HG02571 (cell line): Measurements from ENCODE around the gene NTF4.
"Not testable (repeated sequence)": the region's sequence is repeated elsewhere in the genome, so short reads cannot be mapped to it uniquely, and the experiment has no call there.

Experiments used
- ATAC-seq: cut with Tn5 transposase; IDR thresholded peaks from one replicate; pipeline ENCODE4 v1.9.1; 2021; ENCODE audit warnings: mild to moderate bottlenecking, moderate library complexity; ENCODE audit not compliant: unreplicated experiment

The NTF4 gene

DNA sequence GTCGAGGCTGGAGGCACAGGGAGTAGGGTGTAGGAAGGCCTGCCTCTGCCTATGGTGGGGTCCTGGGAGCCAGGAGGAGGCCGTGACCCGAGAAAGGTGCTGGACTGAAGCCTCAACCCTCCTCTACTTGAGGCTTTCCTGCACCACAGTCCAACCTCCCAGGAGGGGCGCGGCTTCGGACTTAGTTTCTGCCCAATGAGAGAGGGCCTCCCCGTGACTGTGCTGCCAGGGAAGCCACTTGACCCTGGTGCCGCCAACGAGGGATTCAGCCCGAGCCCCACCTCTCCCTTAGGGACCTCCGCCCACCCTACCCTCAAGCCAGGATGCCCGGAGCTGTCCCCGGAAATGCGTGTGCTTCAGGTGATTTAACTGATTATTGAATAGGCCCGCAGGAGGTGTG lies 40.4 kb downstream of the NTF4 start, which contains the start of gene CGB3:
Gene CGB3 (minus strand): TSS at position 101 of the 400 bp plus-strand sequence. CDS start 362 bp downstream, outside the sequence.
- not testable (repeated sequence) for ATAC-seq

DNA sequence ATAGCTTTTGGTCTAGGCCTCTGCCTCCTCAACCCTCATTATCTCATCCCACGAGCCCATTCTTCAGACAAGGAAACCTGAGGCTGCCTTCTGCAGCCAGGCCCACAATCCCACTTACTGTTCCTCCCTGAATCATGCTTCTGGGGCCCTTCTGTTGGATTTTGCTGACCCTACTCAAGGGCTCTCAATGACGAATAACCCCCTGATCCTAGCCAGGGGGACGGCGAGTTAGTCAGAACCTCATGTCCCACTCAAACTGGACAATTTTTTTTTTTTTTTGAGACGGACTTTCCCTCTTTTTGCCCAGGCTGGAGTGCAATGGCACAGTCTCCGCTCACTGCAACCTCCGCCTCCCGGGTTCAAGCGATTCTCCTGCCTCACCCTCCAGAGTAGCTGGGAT lies 42.5 kb downstream of the NTF4 start:
- no peak for ATAC-seq

DNA sequence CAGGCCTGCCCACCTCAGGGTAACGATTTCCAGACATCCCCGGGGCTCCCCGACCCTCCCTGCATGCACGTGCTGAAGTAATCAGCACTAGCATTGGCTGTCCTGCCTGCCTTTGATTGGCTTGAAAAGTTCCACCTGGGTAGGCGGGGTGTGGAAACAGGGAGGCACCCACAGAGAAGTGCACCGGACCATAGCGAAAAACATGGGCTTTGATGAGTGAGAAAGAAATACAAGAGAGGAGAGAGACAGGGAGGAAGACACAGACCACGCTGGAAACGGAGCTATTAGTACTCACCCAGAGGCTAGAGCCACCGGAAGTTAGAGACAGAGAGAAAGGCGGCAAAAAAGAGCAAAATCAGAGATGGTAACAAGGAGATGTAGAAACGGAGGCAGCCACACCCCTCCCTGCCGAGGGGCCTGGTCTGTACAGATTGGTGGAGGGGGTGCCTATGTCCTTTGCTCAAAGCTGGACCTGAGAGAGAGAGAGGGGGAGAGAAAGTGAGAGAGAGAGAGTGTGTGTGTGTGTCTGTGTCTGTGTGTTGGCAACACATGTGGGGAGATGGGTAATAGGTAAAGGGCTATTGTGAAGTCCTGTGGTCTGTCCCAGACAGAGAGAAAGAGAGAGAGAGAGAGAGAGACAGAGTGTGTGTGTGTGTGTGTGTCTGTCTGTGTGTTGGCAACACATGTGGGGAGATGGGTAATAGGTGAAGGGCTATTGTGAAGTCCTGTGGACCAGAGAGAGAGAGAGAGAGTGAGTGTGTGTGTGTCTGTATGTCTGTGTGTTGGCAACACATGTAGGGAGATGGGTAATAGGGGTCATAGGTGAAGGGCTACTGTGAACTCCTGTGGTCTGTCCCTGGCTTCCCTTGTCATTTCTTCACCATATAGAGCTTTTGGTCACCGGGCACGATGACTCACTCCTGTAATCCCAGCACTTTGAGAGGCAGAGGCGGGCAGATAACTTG lies 43.4 kb downstream of the NTF4 start:
- no peak for ATAC-seq

DNA sequence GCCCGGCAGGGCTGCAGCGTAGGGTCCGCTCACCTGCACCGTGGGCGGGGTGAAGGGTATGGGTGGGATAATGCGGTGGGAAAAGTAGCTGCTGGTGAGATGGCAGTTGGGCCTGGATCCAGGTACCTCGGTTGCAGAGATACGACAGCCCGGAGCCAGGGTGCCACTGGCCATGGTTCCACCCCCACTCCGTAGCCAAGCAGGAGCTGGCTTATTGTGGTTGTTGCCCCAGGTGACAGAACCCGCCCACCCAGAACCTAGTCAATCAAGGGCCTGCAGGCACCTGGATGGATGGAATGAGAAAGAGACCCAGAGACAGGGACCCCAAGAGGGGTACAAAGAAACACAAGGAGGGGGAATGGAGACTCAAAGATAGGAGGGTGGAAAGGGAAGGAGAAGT lies 44.3 kb downstream of the NTF4 start:
- ATAC-seq, result no peak

DNA sequence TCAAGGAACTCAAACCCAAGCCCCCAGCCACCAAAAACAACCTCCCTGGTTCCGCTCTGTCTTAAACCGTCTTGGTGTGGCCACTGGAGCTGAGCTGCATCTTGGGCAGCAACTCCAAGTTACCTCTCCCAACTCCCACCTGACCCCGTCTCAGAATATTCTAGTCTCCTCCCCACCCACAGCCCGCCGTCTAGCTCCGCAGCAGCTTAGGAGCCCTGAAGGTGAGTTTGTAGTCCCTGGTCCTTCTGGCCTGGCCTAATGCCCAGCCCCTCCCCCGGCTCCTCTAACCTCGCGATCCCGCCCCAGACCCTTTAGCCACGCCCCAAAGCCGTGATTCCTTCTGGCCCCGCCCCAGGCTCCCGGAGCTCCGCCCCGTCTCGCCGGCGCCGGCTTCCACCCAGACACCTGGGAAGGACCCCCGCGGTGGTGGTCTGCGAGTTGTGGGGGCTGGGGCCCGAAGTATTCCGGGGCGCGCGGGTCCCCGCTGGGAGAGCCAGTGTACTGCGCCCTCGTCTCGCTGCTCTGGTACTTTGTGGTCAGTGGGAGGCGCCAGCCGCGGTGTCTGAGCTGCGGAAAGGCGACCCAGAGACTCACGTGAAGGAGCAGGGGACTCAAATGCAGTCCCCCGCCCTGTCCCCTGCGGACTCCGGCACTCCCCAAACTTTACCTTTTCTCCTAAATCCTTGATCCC lies 45.2 kb downstream of the NTF4 start:
- ATAC-seq, result no peak

DNA sequence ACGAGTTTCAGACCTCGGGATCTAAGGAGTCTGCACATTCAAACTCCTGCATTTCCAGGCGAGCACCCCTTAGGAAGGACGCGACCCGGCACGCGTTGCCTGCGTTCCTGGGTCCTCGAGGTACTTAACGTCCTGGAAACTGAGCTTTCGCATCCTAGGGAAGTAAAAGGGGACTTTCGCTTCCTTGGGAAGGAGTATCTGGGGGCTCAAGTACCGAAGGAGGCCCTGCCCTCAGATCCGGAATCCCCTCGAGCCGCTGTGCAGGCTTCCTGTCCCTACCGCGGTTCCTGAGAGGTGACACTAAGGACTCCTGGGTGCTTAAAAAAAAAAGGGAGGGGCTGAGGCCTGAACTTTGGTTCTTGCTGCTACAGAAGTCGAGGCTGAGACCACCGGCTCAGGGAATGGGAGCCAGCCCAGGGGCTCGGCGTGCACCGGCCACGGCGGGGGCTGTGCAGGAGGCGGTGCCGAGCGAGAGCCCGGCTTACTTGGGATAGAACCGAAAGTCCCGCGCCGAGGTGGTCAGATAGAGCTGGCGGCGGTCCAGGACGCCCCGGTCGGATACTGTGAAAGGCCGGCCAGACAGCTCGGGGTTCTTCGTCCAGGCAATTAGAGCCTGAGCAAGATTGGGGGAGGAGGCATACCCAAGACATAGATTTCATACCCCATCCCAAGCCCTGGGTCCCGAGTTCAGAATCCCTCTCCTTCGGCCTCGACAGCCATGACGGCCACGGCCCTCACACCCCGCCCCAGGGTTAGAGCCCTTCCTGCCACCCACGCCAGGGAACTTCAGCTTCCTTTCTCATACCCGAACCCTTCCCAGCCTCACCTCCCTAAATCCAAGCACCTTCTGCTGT lies 46.0 kb downstream of the NTF4 start:
- not testable (repeated sequence) for ATAC-seq

DNA sequence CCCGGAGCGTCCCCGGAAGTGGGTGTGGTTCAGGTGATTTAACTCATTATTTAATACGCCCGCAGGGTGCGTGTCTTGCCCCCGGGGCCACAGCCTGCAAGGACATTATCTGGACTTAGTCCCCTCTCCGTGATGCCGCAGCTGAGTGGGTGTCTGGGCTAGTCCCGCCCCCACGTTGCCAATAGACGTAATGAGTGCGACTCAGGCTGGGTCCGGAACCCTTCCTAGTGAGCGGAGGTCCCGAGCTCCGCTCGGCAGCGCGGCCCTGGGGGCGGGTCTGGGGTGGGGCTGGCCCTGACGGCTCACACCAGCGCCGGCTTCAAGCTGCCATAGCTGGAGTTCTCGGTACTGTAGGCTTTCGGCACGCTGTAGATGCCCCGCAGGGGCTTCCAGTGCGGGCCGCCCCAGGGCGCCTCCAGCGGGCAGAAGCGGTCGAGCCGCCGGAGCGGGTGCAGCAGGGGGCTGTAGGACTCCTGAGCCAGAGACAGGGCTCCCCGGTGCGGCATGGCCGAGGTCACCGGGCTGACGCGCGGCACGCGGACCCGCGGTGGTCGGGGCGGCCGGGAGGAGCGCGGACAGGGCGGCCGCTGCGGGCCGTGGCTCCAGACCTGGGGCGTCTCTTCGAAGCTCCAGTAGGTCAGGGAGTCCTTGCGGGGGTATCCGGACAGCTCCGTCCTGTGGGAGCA lies 46.8 kb downstream of the NTF4 start:
- ATAC-seq, result no peak

DNA sequence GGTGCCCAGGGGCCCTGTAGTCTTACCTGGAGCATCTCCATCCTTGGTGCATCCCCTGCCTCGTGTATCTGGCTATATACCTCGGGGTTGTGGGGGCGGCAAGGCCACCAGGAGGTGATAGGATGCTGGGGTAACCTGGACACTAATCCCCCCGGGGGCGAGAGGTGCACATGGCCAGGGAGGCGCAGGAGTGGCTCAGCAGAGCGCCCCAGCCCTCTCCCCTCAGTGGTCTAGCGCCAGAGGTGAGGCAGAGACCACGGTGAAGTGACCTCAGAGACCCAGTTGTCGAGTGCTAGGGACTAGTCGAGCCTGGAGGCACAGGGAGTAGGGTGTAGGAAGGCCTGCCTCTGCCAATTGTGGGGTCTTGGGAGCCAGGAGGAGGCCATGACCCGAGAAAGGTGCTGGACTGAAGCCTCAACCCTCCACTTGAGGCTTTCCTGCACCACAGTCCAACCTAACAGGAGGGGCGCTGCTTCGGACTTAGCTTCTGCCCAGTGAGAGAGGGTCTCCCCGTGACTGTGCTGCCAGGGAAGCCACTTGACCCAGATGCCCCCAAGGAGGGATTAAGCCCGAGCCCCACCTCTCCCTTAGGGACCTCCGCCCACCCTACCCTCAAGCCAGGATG lies 47.5 kb downstream of the NTF4 start, which contains the start of gene LHB:
Gene LHB (minus strand): TSS at position 51 of the 625 bp plus-strand sequence. CDS start 10 bp downstream, at position 41.
- ATAC-seq, result no peak

DNA sequence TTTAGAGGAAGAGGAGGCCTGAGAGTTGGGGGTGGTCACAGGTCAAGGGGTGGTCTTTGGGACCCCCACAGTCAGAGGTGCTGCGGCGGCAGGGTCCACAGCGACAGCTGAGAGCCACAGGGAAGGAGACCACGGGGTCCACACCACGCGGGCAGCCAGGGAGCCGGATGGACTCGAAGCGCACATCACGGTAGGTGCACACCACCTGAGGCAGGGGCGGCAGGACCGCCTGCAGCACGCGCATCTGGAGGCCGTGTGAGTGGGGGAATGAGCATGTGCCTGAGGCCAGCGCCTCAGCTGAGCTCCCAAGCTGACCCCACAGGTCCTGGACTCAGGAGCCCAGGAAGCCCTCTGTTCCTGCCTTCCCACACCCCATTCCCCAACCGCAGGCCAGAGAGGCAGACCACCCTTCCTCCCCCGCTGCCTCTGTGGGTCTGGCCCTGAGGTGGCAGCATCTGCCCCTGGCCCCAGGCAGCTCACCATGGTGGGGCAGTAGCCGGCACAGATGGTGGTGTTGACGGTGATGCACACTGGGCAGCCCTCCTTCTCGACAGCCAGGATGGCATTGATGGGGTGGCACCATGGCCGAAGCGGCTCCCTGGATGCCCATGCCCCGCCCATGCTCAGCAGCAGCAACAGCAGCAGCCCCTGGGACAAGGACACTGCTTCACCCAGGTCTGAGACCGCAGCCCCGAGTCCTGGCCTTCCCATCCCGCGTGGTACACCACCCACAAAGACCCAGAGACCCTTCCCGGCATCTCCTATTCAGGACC lies 48.4 kb downstream of the NTF4 start:
- no peak for ATAC-seq

DNA sequence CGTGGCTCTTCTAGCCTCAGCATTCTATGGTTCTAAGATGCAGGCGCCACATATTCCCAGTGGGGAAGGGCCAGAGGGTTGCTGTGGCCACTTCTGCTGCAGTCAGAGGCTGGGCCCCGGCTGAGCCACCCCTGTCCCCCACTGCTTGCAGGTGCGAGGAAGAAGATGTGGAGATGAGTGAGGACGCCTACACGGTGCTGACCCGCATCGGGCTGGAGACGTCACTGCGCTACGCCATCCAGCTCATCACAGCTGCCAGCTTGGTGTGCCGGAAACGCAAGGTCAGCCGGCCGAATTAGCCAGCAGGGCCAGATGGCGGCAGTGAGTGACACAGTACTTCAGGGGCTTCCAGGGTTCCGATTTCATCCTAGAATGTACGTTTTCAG lies 49.8 kb downstream of the NTF4 start:
- ATAC-seq, result no peak

DNA sequence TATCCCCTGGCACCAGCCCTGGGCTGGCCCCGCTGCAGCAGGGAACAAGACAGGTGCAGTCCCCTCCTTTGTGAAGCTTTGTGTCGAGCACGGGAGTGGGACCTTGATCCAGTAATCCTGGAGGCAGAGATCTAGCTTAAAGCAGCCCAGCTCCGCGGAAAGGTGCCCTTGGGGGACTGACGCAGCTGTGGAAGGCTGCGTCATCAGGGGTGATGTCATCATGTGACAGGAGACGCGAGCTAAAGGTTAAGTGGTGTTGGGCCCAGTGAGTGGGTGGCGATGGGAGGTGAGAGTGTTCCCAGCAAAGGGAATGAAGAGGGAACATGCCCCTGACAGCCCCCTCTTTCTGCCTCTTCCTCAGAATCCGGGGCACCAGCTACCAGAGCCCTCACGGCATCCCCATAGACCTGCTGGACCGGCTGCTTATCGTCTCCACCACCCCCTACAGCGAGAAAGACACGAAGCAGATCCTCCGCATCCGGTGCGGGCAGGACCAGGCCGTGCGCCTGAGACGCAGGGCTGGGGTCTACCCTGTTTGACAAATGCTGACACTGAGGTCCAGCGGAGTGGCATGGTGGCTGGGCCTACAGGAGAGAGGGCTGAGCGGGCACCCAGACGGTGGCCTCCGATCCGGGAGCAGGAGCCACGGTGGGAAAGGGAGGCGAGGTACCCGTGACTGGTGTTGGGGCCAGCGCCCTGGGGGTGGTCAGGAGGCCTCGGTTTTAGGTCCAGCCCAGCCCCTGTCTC lies 50.3 kb downstream of the NTF4 start:
- ATAC-seq, result no peak

DNA sequence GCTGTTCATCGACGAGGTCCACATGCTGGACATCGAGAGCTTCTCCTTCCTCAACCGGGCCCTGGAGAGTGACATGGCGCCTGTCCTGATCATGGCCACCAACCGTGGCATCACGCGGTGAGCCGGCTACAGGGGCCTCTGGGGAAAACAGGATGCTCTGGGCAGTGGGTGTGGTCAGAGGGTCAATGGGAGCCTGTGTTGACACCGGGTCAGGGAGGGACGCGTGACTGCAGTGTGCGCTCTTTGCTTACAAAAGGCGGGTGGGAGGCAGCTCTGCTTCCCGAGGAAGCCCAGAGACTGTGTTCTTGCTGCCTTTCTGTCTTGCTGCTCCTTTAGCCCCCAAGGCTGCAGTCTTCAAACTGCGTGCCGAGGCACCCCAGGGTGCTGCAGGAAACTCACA lies 53.4 kb downstream of the NTF4 start:
- no peak for ATAC-seq
